ENCODE data around the gene EIF4ENIF1. TPM values are rescaled to one million over a fixed set of nuclear protein-coding genes. Genes with fewer than 3 reads are reported as not detected.
"Not testable (repeated sequence)": the region's sequence is repeated elsewhere in the genome, so short reads cannot be mapped to it uniquely, and the experiment has no call there.

The EIF4ENIF1 gene
- total and polyA plus RNA-seq, 2 donors, result 12.1 to 12.3 TPM

DNA sequence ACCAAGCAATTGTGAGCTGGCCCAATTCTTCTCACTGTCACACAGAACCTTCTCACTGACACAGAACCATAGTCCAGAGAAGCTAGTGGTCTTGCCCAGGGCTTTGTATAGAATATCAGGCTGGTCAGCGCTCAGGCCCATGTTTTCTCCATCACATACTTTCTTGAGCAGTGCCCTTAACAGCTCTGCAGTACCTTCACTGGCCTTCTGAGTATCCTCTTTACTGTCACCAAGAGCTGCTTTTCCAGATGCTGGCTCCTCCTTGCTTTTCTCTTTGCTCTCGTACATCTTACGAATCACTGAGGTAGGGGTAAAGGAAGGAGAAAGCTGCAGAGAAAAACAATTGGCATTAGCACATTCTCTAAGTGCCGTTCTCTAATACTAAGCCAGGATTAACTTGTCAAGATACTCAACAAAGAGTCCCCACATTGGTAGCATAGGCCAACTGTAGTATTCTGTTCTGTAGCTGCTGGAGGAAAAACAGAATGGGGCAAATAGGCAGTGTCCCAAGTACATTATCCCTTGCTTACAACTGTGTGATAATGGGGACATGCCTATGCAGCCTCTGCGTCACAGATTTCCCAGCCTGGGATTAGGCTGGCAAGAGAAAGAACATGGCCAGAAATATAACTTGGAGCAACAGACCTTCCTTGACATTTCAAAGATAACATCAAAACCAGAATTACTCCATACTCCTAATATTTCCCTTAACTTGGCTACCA lies 46.7 kb downstream of the EIF4ENIF1 start:
- Histone ChIP-seq H3K9me3 (ENCODE audit: control insufficient read depth in 2 of 2, insufficient read depth in 1 of 2, low read length in 1 of 2) (no peaks in the 10 kb centered on the region), H3K27me3 (ENCODE audit: control insufficient read depth in 2 of 2, insufficient read depth in 1 of 2, low read length in 1 of 2) (no peaks in the 10 kb centered on the region), H3K4me1 (ENCODE audit: control insufficient read depth in 2 of 2, insufficient read depth in 2 of 2, low read length in 2 of 2) (no peaks in the 10 kb centered on the region), H3K36me3 (ENCODE audit: control insufficient read depth in 2 of 2, insufficient read depth in 2 of 2, low read length in 1 of 2) (peaks cover 54 to 75% of the 10 kb centered on the region in 2 donors), H3K27ac (ENCODE audit: low read depth in 1 of 2, low read length in 1 of 2) (no peak overlapping the region), H3K4me3 (ENCODE audit: low read length in 2 of 2) (no peak overlapping the region)
- WGBS, result 98% methylated on average over 5 of the region's 5 CpGs
- DNase-seq (ENCODE audit: low read depth in 6 of 9, low spot score in 9 of 9), result no peak

DNA sequence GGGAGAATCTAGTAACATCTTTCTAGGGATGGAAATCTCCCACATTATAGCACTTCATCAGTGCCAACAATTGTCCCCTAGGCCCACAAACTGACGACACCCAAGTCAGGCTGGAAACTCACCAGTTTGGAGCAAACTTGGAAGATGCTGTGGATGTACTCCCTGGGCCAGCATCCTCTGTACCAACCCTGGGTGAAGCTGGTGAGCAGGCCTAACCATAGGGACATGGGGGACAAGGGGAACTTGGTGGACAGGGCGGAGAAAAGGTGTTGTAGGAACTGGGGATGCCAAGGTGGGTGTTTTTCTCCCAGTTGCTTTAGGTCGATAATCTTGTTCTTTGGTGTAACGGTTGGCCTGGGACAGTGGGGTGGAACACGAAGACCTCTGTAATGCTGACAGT lies 48.0 kb downstream of the EIF4ENIF1 start:
- no peak for DNase-seq (ENCODE audit: low read depth in 6 of 9, low spot score in 9 of 9)
- Histone ChIP-seq H3K4me1 (ENCODE audit: control insufficient read depth in 2 of 2, insufficient read depth in 2 of 2, low read length in 2 of 2) (no peaks in the 10 kb centered on the region), H3K36me3 (ENCODE audit: control insufficient read depth in 2 of 2, insufficient read depth in 2 of 2, low read length in 1 of 2) (peaks cover 60 to 77% of the 10 kb centered on the region in 2 donors), H3K9me3 (ENCODE audit: control insufficient read depth in 2 of 2, insufficient read depth in 1 of 2, low read length in 1 of 2) (no peaks in the 10 kb centered on the region), H3K27ac (ENCODE audit: low read depth in 1 of 2, low read length in 1 of 2) (peak overlapping the region in 1 of 2 donors; percentile 3), H3K4me3 (ENCODE audit: low read length in 2 of 2) (no peak overlapping the region), H3K27me3 (ENCODE audit: control insufficient read depth in 2 of 2, insufficient read depth in 1 of 2, low read length in 1 of 2) (no peaks in the 10 kb centered on the region)
- 98% methylated on average over 5 of the region's 5 CpGs for WGBS

DNA sequence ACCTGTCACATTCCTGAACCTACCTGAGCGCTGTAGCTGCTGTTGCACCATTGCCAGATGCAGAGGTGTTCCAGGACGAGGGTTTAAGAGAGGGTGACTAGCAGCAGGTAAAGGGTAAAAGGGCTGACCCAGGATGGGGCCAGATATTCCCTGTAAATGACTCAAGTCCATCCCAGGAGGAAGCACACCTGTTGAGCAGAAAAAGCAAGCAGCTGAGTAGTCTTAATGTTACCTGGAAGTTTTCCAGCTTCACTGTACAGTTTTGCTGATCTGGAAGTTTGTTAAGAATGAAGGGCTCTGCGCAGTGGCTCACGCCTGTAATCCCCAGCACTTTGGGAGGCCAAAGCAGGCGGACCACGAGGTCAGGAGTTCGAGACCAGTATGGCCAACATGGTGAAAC lies 49.0 kb downstream of the EIF4ENIF1 start:
- DNase-seq (ENCODE audit: low read depth in 6 of 9, low spot score in 9 of 9), result peak in 1 of 9 donors; percentile 6
- Histone ChIP-seq H3K27me3 (ENCODE audit: control insufficient read depth in 2 of 2, insufficient read depth in 1 of 2, low read length in 1 of 2) (no peaks in the 10 kb centered on the region), H3K9me3 (ENCODE audit: control insufficient read depth in 2 of 2, insufficient read depth in 1 of 2, low read length in 1 of 2) (no peaks in the 10 kb centered on the region), H3K4me3 (ENCODE audit: low read length in 2 of 2) (no peak overlapping the region), H3K27ac (ENCODE audit: low read depth in 1 of 2, low read length in 1 of 2) (no peak overlapping the region), H3K4me1 (ENCODE audit: control insufficient read depth in 2 of 2, insufficient read depth in 2 of 2, low read length in 2 of 2) (no peaks in the 10 kb centered on the region), H3K36me3 (ENCODE audit: control insufficient read depth in 2 of 2, insufficient read depth in 2 of 2, low read length in 1 of 2) (peaks cover 67 to 87% of the 10 kb centered on the region in 2 donors)
- WGBS, result 96% methylated on average over 7 of the region's 7 CpGs

DNA sequence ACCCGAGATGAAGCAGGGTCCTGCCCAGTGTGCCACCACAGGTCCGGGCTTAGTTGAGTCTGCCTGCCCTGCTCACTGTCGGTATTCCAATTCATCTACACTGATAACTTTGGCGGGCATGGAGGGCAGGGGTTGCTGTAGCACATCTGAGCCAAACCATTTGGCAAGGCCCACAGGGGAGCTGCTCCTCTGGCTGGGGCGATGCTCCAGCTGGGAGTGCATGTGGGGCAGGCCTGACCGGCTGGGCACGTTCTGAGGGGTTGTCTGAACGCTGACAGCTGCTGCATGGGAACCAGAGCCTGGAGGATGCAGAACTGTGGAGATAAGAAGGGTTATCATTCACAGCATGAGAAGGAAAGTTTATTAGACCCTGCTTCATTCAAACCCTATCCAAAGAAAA lies 49.8 kb downstream of the EIF4ENIF1 start:
- 95% methylated on average over 8 of the region's 8 CpGs for WGBS
- peaks cover 68 to 89% of the 10 kb centered on the region in 2 donors for H3K36me3 ChIP-seq (ENCODE audit: control insufficient read depth in 2 of 2, insufficient read depth in 2 of 2, low read length in 1 of 2)
- no peak for DNase-seq (ENCODE audit: low read depth in 6 of 9, low spot score in 9 of 9)

DNA sequence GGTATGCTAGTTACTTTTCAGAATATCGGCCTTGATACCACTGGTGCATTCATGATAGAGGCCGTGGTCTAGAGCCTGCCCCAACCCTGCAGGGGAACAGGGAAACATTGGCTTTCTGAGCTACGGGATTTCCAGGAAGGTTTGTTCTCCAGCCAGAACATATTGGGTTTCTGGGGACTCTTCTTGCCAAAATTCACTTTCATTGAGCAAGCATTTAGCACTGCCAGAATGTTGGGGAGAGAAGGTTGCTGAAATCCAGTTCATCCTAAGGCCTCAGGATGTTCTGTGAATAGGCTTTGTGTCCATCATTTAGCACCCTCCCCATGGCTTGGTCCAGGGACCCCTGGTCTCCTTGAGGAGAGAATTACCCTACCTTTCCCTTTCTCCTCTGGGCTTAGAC lies 53.5 kb downstream of the EIF4ENIF1 start:
- peak in 1 of 9 donors; percentile 18 for DNase-seq (ENCODE audit: low read depth in 6 of 9, low spot score in 9 of 9)
- Histone ChIP-seq H3K9me3 (ENCODE audit: control insufficient read depth in 2 of 2, insufficient read depth in 1 of 2, low read length in 1 of 2) (no peaks in the 10 kb centered on the region), H3K27me3 (ENCODE audit: control insufficient read depth in 2 of 2, insufficient read depth in 1 of 2, low read length in 1 of 2) (no peaks in the 10 kb centered on the region), H3K36me3 (ENCODE audit: control insufficient read depth in 2 of 2, insufficient read depth in 2 of 2, low read length in 1 of 2) (peaks cover 65 to 91% of the 10 kb centered on the region in 2 donors), H3K27ac (ENCODE audit: low read depth in 1 of 2, low read length in 1 of 2) (peak overlapping the region in 1 of 2 donors; percentile 70), H3K4me3 (ENCODE audit: low read length in 2 of 2) (no peak overlapping the region), H3K4me1 (ENCODE audit: control insufficient read depth in 2 of 2, insufficient read depth in 2 of 2, low read length in 2 of 2) (no peaks in the 10 kb centered on the region)
- WGBS, result 95% methylated on average over 3 of the region's 3 CpGs

More for the DNA sequence above, 49.8 kb downstream of the EIF4ENIF1 start:
- Histone ChIP-seq H3K4me3 (ENCODE audit: low read length in 2 of 2) (no peak overlapping the region), H3K27me3 (ENCODE audit: control insufficient read depth in 2 of 2, insufficient read depth in 1 of 2, low read length in 1 of 2) (no peaks in the 10 kb centered on the region), H3K4me1 (ENCODE audit: control insufficient read depth in 2 of 2, insufficient read depth in 2 of 2, low read length in 2 of 2) (no peaks in the 10 kb centered on the region), H3K9me3 (ENCODE audit: control insufficient read depth in 2 of 2, insufficient read depth in 1 of 2, low read length in 1 of 2) (no peaks in the 10 kb centered on the region), H3K27ac (ENCODE audit: low read depth in 1 of 2, low read length in 1 of 2) (no peak overlapping the region)

DNA sequence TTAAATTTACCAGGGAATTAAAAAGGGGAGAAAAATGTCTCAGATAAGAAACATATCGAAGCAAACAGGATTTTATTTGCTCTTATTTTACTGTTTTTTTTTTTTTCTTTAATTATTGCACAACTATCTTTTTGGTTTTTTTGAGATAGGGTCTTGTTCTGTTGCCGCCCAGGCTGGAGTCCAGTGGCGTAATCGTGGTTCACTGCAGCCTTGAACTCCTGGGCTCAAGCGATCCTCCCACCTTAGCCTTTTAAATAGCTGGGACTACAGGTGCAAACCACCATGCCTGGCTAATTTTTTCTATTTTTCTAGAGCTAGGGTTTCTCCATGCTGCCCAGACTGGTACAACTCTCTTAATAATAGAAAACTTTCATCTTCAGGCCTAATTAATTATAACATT lies 57.7 kb downstream of the EIF4ENIF1 start:
- no peak overlapping the region for H3K27ac ChIP-seq (ENCODE audit: low read depth in 1 of 2, low read length in 1 of 2)
- no peak overlapping the region for H3K4me3 ChIP-seq (ENCODE audit: low read length in 2 of 2)
- H3K36me3 ChIP-seq (ENCODE audit: control insufficient read depth in 2 of 2, insufficient read depth in 2 of 2, low read length in 1 of 2), result peaks cover 60 to 81% of the 10 kb centered on the region in 2 donors
- 97% methylated on average over 5 of the region's 5 CpGs for WGBS
- H3K27me3 ChIP-seq (ENCODE audit: control insufficient read depth in 2 of 2, insufficient read depth in 1 of 2, low read length in 1 of 2), result no peaks in the 10 kb centered on the region
- no peaks in the 10 kb centered on the region for H3K9me3 ChIP-seq (ENCODE audit: control insufficient read depth in 2 of 2, insufficient read depth in 1 of 2, low read length in 1 of 2)
- DNase-seq (ENCODE audit: low read depth in 6 of 9, low spot score in 9 of 9), result no peak
- H3K4me1 ChIP-seq (ENCODE audit: control insufficient read depth in 2 of 2, insufficient read depth in 2 of 2, low read length in 2 of 2), result no peaks in the 10 kb centered on the region

DNA sequence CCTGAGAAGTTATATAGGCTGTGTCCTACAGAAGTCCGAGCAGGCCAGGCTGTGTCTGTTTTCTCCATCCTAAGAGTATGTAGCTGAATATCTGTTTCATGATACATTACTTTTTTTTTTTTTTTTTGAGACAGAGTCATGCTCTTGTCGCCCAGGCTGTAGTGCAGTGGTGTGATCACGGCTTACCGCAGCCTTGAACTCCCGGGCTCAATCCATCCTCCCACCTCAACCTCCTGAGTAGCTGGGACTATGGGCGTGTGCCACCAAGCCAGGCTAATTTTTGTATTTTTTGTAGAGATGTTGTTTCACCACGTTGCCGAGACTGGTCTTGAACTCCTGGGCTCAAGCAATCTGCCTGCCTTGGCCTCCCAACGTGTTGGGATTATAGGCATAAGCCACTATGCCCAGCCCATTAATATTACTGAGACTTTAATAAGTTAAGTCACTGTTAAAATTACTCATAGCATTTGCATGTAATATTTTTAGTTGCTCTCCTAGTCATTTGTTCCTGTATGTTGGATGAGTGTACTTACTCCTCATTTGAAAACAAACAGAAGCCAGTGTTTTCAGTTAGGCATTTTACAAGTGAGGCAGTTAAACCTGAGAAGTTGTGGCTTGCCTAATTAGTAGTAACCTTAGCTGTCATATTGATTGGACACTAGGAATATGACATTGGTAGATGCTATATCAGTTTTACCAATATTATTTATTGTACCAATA lies 64.2 kb downstream of the EIF4ENIF1 start:
- Histone ChIP-seq H3K27ac (ENCODE audit: low read depth in 1 of 2, low read length in 1 of 2) (no peak overlapping the region), H3K4me3 (ENCODE audit: low read length in 2 of 2) (no peak overlapping the region), H3K9me3 (ENCODE audit: control insufficient read depth in 2 of 2, insufficient read depth in 1 of 2, low read length in 1 of 2) (no peaks in the 10 kb centered on the region), H3K27me3 (ENCODE audit: control insufficient read depth in 2 of 2, insufficient read depth in 1 of 2, low read length in 1 of 2) (no peaks in the 10 kb centered on the region), H3K36me3 (ENCODE audit: control insufficient read depth in 2 of 2, insufficient read depth in 2 of 2, low read length in 1 of 2) (peaks cover 72 to 80% of the 10 kb centered on the region in 2 donors), H3K4me1 (ENCODE audit: control insufficient read depth in 2 of 2, insufficient read depth in 2 of 2, low read length in 2 of 2) (no peaks in the 10 kb centered on the region)
- DNase-seq (ENCODE audit: low read depth in 6 of 9, low spot score in 9 of 9), result no peak
- WGBS, result 98% methylated on average over 9 of the region's 9 CpGs

DNA sequence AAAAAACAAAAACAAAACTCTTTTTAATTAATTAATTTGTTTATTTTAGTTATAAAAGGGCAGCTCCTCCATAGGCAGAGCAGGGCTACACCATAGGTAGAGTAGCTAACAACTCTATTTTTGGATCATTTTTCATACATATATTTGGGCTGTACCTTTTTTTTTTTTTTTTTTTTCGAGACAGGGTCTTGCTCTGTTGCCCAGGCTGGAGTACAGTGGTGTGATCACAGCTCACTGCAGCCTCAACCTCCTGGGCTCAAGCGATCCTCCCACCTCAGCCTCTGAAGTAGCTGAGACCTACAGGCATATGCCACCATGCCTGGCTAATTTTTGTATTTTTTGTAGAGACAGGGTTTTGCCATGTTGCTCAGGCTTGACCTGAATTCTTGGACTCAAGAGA lies 87.3 kb downstream of the EIF4ENIF1 start:
- H3K36me3 ChIP-seq (ENCODE audit: control insufficient read depth in 2 of 2, insufficient read depth in 2 of 2, low read length in 1 of 2), result peaks cover 25 to 44% of the 10 kb centered on the region in 2 donors
- not testable (repeated sequence) for H3K27me3 ChIP-seq (ENCODE audit: control insufficient read depth in 2 of 2, insufficient read depth in 1 of 2, low read length in 1 of 2)
- 97% methylated on average over 2 of the region's 2 CpGs for WGBS

DNA sequence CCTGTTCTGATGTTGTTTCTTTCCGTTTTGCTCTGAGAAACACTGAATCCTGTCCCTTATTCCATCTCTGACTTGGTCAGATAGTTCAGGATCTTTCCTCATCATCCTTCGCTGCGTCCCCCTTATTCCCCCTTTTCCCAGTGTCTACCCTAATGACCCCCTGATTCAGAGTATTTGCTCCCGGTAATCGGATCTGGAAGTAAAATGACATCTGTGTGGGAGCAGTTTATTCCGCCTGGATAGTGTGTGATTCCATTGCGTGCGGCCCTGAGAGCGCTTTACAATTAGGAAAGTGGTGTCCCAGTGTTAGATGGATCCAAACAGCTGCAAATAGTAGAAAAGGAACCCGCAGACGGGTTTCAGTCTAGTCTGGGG lies 89.6 kb downstream of the EIF4ENIF1 start:
- peaks cover 0 to 1% of the 10 kb centered on the region in 2 donors for H3K9me3 ChIP-seq (ENCODE audit: control insufficient read depth in 2 of 2, insufficient read depth in 1 of 2, low read length in 1 of 2)
- H3K27ac ChIP-seq (ENCODE audit: low read depth in 1 of 2, low read length in 1 of 2), result peak overlapping the region; percentile 87 to 88
- peaks cover 15 to 25% of the 10 kb centered on the region in 2 donors for H3K36me3 ChIP-seq (ENCODE audit: control insufficient read depth in 2 of 2, insufficient read depth in 2 of 2, low read length in 1 of 2)
- WGBS, result 7% methylated on average over 11 of the region's 11 CpGs
- peak overlapping the region; percentile 85 to 90 for H3K4me3 ChIP-seq (ENCODE audit: low read length in 2 of 2)
- no peak for DNase-seq (ENCODE audit: low read depth in 6 of 9, low spot score in 9 of 9)
- H3K27me3 ChIP-seq (ENCODE audit: control insufficient read depth in 2 of 2, insufficient read depth in 1 of 2, low read length in 1 of 2), result no peaks in the 10 kb centered on the region
- H3K4me1 ChIP-seq (ENCODE audit: control insufficient read depth in 2 of 2, insufficient read depth in 2 of 2, low read length in 2 of 2), result peaks cover 8 to 14% of the 10 kb centered on the region in 2 donors

More for the DNA sequence above, 87.3 kb downstream of the EIF4ENIF1 start:
- H3K4me3 ChIP-seq (ENCODE audit: low read length in 2 of 2); DNase-seq (ENCODE audit: low read depth in 6 of 9, low spot score in 9 of 9); H3K27ac ChIP-seq (ENCODE audit: low read depth in 1 of 2, low read length in 1 of 2); H3K9me3 ChIP-seq (ENCODE audit: control insufficient read depth in 2 of 2, insufficient read depth in 1 of 2, low read length in 1 of 2): not testable (repeated sequence)
- H3K4me1 ChIP-seq (ENCODE audit: control insufficient read depth in 2 of 2, insufficient read depth in 2 of 2, low read length in 2 of 2), result peaks cover 8 to 14% of the 10 kb centered on the region in 2 donors
